Neural cell (in vitro differentiated cells): ENCODE results near the gene ADAMTS17. TPM values are rescaled to one million over a fixed set of nuclear protein-coding genes. Genes with fewer than 3 reads are reported as not detected.

Experiments
- H2AFZ ChIP-seq: fragments of 200-600, 300-800 bp; sonication (generic), shearing (Covaris generic); 2 replicates; pipeline ENCODE4 v1.6.0; 2014; ENCODE audit warnings: low read depth, mild to moderate bottlenecking, antibody characterized with exemption, low read length, moderate library complexity
- H3F3A ChIP-seq: fragments of 200-600 bp; shearing (Covaris generic); 2 replicates; pipeline ENCODE4 v1.6.1; 2016; ENCODE audit warnings: mild to moderate bottlenecking, moderate library complexity, mixed read lengths, antibody characterized with exemption, low read length; ENCODE audit not compliant: insufficient read depth, poor library complexity, severe bottlenecking
- H3K27ac ChIP-seq: fragments of 200-600, 300-800 bp; sonication (generic), shearing (Covaris generic); 2 replicates; pipeline ENCODE4 v1.5.1; 2014; ENCODE audit warnings: mild to moderate bottlenecking, low read length, moderate library complexity
- H3K27me3 ChIP-seq: fragments of 300-800, 200-600 bp; sonication (generic), shearing (Covaris generic); 2 replicates; pipeline ENCODE4 v1.6.0; 2014; ENCODE audit warnings: mild to moderate bottlenecking, low read depth, low read length, moderate library complexity; ENCODE audit not compliant: insufficient read depth
- H3K36me3 ChIP-seq: fragments of 300-800, 200-600 bp; sonication (generic), shearing (Covaris generic); 2 replicates; pipeline ENCODE4 v1.5.1; 2014; ENCODE audit warnings: mild to moderate bottlenecking, antibody characterized with exemption, low read length, moderate library complexity; ENCODE audit not compliant: insufficient read depth
- H3K4me2 ChIP-seq: fragments of 300-800, 200-600 bp; sonication (generic), shearing (Covaris generic); 2 replicates; pipeline ENCODE4 v1.6.0; 2014; ENCODE audit warnings: mild to moderate bottlenecking, low read length
- H3K4me3 ChIP-seq: fragments of 300-800, 200-600 bp; sonication (generic), shearing (Covaris generic); 2 replicates; pipeline ENCODE4 v1.5.1; 2014; ENCODE audit warnings: mild to moderate bottlenecking, low read length, moderate library complexity
- H3K79me2 ChIP-seq: fragments of 200-600 bp; shearing (Covaris generic); replicated peaks from 2 replicates; pipeline ENCODE4 v1.6.0; 2014; ENCODE audit warnings: mild to moderate bottlenecking, low read length, moderate library complexity; ENCODE audit not compliant: insufficient read depth
- H3K9ac ChIP-seq: fragments of 300-800, 200-600 bp; sonication (generic), shearing (Covaris generic); 2 replicates; pipeline ENCODE4 v1.6.1; 2016; ENCODE audit warnings: mild to moderate bottlenecking, low read length, mixed read lengths
- H3K9me2 ChIP-seq: fragments of 200-600 bp; shearing (Covaris generic); 2 replicates; pipeline ENCODE4 v1.6.1; 2016; ENCODE audit warnings: mild to moderate bottlenecking, low read length, mixed read lengths; ENCODE audit not compliant: insufficient read depth
- H3K9me3 ChIP-seq: fragments of 200-600, 300-800 bp; sonication (generic), shearing (Covaris generic); 2 replicates; pipeline ENCODE4 v1.6.1; 2016; ENCODE audit warnings: mild to moderate bottlenecking, mixed run types, low read length, moderate library complexity, mixed read lengths
- H4K20me1 ChIP-seq: fragments of 200-600 bp; shearing (Covaris generic); 2 replicates; pipeline ENCODE4 v1.6.1; 2016; ENCODE audit warnings: mild to moderate bottlenecking, mixed run types; ENCODE audit not compliant: insufficient read depth
- EP300 ChIP-seq: fragments of 450-650 bp; conservative IDR thresholded peaks from 2 replicates; pipeline ENCODE4 v1.6.1; 2014; ENCODE audit warnings: antibody characterized with exemption, mild to moderate bottlenecking, moderate library complexity; ENCODE audit not compliant: poor library complexity, severe bottlenecking
- EZH2 ChIP-seq: fragments of 200-600, 300-800 bp; shearing (Covaris generic), sonication (generic); IDR thresholded peaks from 2 replicates; pipeline ENCODE4 v1.6.1; 2014; ENCODE audit warnings: antibody characterized with exemption, low read length, borderline replicate concordance, mild to moderate bottlenecking; ENCODE audit not compliant: insufficient read depth, poor library complexity, severe bottlenecking
- MXI1 ChIP-seq: fragments of 450-650 bp; conservative IDR thresholded peaks from 2 replicates; pipeline ENCODE4 v1.6.1; 2014; ENCODE audit warnings: antibody characterized with exemption, mild to moderate bottlenecking; ENCODE audit not compliant: poor library complexity, severe bottlenecking
- POLR2AphosphoS5 ChIP-seq: IDR thresholded peaks from 2 replicates; pipeline ENCODE4 v1.6.1; 2012
- RAD21 ChIP-seq: fragments of 450-650 bp; conservative IDR thresholded peaks from 2 replicates; pipeline ENCODE4 v1.6.1; 2014; ENCODE audit warnings: antibody characterized with exemption, mild to moderate bottlenecking, moderate library complexity
- SMC3 ChIP-seq: fragments of 450-650 bp; conservative IDR thresholded peaks from 2 replicates; pipeline ENCODE4 v1.6.1; 2014; ENCODE audit warnings: antibody characterized with exemption, mild to moderate bottlenecking, moderate library complexity; ENCODE audit not compliant: poor library complexity
- TAF1 ChIP-seq: IDR thresholded peaks from 2 replicates; pipeline ENCODE4 v1.6.1; 2012; ENCODE audit warnings: low read depth
- polyA plus RNA-seq: library from polyadenylated mRNA; depleted of rRNA; stranded (reverse); fragments of >200 nt; gene quantifications from 2 replicates; pipeline ENCODE4 v1.2.3, GENCODE V29; 2014
- TF ChIP-seq, protein P1 (sequence below): fragments of 450-650 bp; IDR thresholded peaks from 2 replicates; pipeline ENCODE4 v1.5.1; 2014; ENCODE audit warnings: antibody characterized with exemption, mild to moderate bottlenecking, moderate library complexity; ENCODE audit not compliant: poor library complexity, severe bottlenecking
- TF ChIP-seq, protein P2 (sequence below): IDR thresholded peaks from 2 replicates; pipeline ENCODE4 v1.6.1; 2012; ENCODE audit warnings: borderline replicate concordance

The ADAMTS17 gene
- polyA plus RNA-seq, 1 donor from 2014 or later = 0.04 TPM

DNA sequence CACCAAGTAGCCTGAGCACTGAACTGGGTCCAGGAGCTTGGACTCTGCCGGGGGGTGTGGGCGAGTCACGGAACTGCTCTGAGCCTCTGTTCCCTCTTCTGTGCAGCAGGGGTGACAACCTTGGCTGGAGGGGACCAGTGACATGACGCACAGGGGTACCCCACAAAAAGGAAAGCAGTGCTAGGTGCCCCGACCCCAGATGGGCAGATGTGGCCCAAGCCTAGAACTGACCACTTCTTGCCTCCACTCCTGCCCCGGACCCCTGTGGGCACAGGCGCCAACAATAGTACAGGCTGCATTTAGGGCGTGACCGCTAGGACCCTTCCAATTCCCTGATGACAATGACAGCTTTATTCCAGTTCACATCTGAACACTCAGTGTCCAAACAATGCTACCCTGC lies 352.7 kb downstream of the ADAMTS17 start:
- Histone ChIP-seq H3K79me2 (no peaks in the 10 kb centered on the region), H3K9me2 (no peaks in the 10 kb centered on the region), H3K36me3 (no peaks in the 10 kb centered on the region), H2AFZ (no peak overlapping the region), H3K9ac (no peak overlapping the region), H3K9me3 (no peaks in the 10 kb centered on the region), H3K4me2 (no peak overlapping the region), H4K20me1 (no peaks in the 10 kb centered on the region), H3K4me3 (no peak overlapping the region), H3K27ac (no peak overlapping the region), H3F3A (no peaks in the 10 kb centered on the region), H3K27me3 (no peaks in the 10 kb centered on the region)
- no peak for TF ChIP-seq TAF1
- TF ChIP-seq MXI1 = no peak
- TF ChIP-seq, protein P1, sequence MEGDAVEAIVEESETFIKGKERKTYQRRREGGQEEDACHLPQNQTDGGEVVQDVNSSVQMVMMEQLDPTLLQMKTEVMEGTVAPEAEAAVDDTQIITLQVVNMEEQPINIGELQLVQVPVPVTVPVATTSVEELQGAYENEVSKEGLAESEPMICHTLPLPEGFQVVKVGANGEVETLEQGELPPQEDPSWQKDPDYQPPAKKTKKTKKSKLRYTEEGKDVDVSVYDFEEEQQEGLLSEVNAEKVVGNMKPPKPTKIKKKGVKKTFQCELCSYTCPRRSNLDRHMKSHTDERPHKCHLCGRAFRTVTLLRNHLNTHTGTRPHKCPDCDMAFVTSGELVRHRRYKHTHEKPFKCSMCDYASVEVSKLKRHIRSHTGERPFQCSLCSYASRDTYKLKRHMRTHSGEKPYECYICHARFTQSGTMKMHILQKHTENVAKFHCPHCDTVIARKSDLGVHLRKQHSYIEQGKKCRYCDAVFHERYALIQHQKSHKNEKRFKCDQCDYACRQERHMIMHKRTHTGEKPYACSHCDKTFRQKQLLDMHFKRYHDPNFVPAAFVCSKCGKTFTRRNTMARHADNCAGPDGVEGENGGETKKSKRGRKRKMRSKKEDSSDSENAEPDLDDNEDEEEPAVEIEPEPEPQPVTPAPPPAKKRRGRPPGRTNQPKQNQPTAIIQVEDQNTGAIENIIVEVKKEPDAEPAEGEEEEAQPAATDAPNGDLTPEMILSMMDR = no peak
- no peak for TF ChIP-seq EZH2
- TF ChIP-seq POLR2AphosphoS5 = no peak
- no peak for TF ChIP-seq SMC3
- TF ChIP-seq, protein P2, sequence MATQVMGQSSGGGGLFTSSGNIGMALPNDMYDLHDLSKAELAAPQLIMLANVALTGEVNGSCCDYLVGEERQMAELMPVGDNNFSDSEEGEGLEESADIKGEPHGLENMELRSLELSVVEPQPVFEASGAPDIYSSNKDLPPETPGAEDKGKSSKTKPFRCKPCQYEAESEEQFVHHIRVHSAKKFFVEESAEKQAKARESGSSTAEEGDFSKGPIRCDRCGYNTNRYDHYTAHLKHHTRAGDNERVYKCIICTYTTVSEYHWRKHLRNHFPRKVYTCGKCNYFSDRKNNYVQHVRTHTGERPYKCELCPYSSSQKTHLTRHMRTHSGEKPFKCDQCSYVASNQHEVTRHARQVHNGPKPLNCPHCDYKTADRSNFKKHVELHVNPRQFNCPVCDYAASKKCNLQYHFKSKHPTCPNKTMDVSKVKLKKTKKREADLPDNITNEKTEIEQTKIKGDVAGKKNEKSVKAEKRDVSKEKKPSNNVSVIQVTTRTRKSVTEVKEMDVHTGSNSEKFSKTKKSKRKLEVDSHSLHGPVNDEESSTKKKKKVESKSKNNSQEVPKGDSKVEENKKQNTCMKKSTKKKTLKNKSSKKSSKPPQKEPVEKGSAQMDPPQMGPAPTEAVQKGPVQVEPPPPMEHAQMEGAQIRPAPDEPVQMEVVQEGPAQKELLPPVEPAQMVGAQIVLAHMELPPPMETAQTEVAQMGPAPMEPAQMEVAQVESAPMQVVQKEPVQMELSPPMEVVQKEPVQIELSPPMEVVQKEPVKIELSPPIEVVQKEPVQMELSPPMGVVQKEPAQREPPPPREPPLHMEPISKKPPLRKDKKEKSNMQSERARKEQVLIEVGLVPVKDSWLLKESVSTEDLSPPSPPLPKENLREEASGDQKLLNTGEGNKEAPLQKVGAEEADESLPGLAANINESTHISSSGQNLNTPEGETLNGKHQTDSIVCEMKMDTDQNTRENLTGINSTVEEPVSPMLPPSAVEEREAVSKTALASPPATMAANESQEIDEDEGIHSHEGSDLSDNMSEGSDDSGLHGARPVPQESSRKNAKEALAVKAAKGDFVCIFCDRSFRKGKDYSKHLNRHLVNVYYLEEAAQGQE = no peak
- no peak for TF ChIP-seq RAD21
- no peak for TF ChIP-seq EP300

DNA sequence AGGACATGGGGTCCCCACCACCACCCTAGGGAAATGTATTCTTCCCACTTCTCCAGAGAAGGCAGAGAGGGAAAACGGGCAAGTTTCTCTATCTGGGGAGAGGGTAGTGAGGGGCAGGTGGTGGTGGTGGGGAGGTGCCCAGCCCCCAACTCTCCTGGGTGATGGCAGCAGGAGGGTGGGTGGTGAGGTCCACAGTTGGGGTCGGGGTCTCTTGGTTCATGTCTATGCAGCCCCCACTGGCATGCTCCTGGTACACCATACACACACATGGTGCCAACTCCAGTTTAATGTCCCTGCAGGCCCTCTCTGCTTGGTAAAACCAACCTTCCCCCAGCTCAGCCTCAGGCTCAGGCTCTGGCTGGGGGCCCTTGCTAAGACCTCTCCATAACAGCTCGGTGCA lies 354.1 kb downstream of the ADAMTS17 start:
- no peak for TF ChIP-seq RAD21
- TF ChIP-seq POLR2AphosphoS5 = no peak
- no peak for TF ChIP-seq TAF1
- no peak for TF ChIP-seq MXI1
- TF ChIP-seq, protein P1 = no peak
- no peak for TF ChIP-seq SMC3
- TF ChIP-seq, protein P2 = no peak
- no peak for TF ChIP-seq EP300
- no peak for TF ChIP-seq EZH2
- Histone ChIP-seq H2AFZ (no peak overlapping the region), H3K27me3 (no peaks in the 10 kb centered on the region)

More for the DNA sequence above, 354.1 kb downstream of the ADAMTS17 start:
- H3K9me3 ChIP-seq = no peaks in the 10 kb centered on the region
- H3K9me2 ChIP-seq = no peaks in the 10 kb centered on the region
- H3K9ac ChIP-seq = no peak overlapping the region
- H3K4me2 ChIP-seq = no peak overlapping the region
- H4K20me1 ChIP-seq = no peaks in the 10 kb centered on the region
- no peaks in the 10 kb centered on the region for H3F3A ChIP-seq
- no peaks in the 10 kb centered on the region for H3K79me2 ChIP-seq
- H3K27ac ChIP-seq = no peak overlapping the region
- no peaks in the 10 kb centered on the region for H3K36me3 ChIP-seq
- no peak overlapping the region for H3K4me3 ChIP-seq
